DND-41 (cell line): ENCODE data around the gene HCN4.

Experiments
- ATAC-seq: fragments of 200-7000 bp; cut with Tn5 transposase; 3 replicates; pipeline ENCODE4 v1.9.1; 2021; ENCODE audit warnings: low read depth; ENCODE audit not compliant: insufficient read depth
- DNase-seq: peaks from one replicate; pipeline ENCODE4 v3.0.0-alpha.2; 2020
- H2AFZ ChIP-seq: 2 replicates; pipeline ENCODE4 v1.6.0; 2012; ENCODE audit warnings: low read depth, low read length
- H3K27ac ChIP-seq: 2 replicates; pipeline ENCODE4 v1.5.1; 2012; ENCODE audit warnings: low read length, inconsistent platforms
- H3K27me3 ChIP-seq: fragments of 200-600 bp; sonication (generic); 2 replicates; pipeline ENCODE4 v1.6.0; 2012; ENCODE audit warnings: low read length, mild to moderate bottlenecking, inconsistent platforms; ENCODE audit not compliant: insufficient read depth, poor library complexity
- H3K36me3 ChIP-seq: 2 replicates; pipeline ENCODE4 v1.5.1; 2012; ENCODE audit warnings: low read length, inconsistent platforms; ENCODE audit not compliant: insufficient read depth
- H3K4me1 ChIP-seq: 2 replicates; pipeline ENCODE4 v1.5.1; 2012; ENCODE audit warnings: mild to moderate bottlenecking, low read length; ENCODE audit not compliant: insufficient read depth
- H3K4me2 ChIP-seq: 2 replicates; pipeline ENCODE4 v1.6.0; 2012; ENCODE audit warnings: mild to moderate bottlenecking, moderate library complexity, low read length, inconsistent platforms; ENCODE audit not compliant: insufficient read depth
- H3K4me3 ChIP-seq, 2 experiments: fragments of 200-600 bp in 1 of 2; shearing (Covaris generic) in 1 of 2; 2 replicates each; pipeline ENCODE4 v1.5.1; 2012 to 2016; ENCODE audit warnings: inconsistent platforms in 2 of 2, low read length in 2 of 2, mild to moderate bottlenecking in 2 of 2, low read depth in 1 of 2, moderate library complexity in 1 of 2
- H3K79me2 ChIP-seq: 2 replicates; pipeline ENCODE4 v1.6.0; 2012; ENCODE audit warnings: low read length, inconsistent platforms; ENCODE audit not compliant: insufficient read depth
- H3K9ac ChIP-seq: 2 replicates; pipeline ENCODE4 v1.6.0; 2012; ENCODE audit warnings: low read depth, mild to moderate bottlenecking, inconsistent platforms, low read length, moderate library complexity
- H3K9me3 ChIP-seq: 2 replicates; pipeline ENCODE4 v1.5.1; 2012; ENCODE audit warnings: low read length, moderate library complexity, mild to moderate bottlenecking, inconsistent platforms; ENCODE audit not compliant: insufficient read depth, severe bottlenecking
- H4K20me1 ChIP-seq: 2 replicates; pipeline ENCODE4 v1.6.0; 2012; ENCODE audit warnings: low read length; ENCODE audit not compliant: insufficient read depth
- CTCF ChIP-seq: IDR thresholded peaks from 2 replicates; pipeline ENCODE4 v1.5.1; 2012; ENCODE audit warnings: borderline replicate concordance, low read length, moderate library complexity, mild to moderate bottlenecking; ENCODE audit not compliant: poor library complexity, severe bottlenecking; ENCODE audit errors: extremely low read depth
- EZH2 ChIP-seq: IDR thresholded peaks from 3 replicates; pipeline ENCODE4 v1.6.1; 2012; ENCODE audit warnings: borderline replicate concordance, low read depth, mild to moderate bottlenecking, moderate library complexity, low read length, inconsistent platforms; ENCODE audit not compliant: severe bottlenecking

Gene HCN4

GRCh38 chr15:73298522-73299245 lies 70.1 kb downstream of the HCN4 start:
- H4K20me1 ChIP-seq = no peaks in the 10 kb centered on the region
- H3K4me1 ChIP-seq = no peaks in the 10 kb centered on the region
- ATAC-seq (no peak), DNase-seq (no peak)
- no peak overlapping the region for H3K4me3 ChIP-seq
- H3K36me3 ChIP-seq = no peaks in the 10 kb centered on the region; the same call in 1 of the 2 replicates
- no peak overlapping the region for H3K4me2 ChIP-seq
- no peak overlapping the region for H2AFZ ChIP-seq
- H3K9ac ChIP-seq = no peak overlapping the region
- no peaks in the 10 kb centered on the region for H3K27me3 ChIP-seq
- no peak overlapping the region for H3K27ac ChIP-seq
- no peaks in the 10 kb centered on the region for H3K79me2 ChIP-seq
- no peaks in the 10 kb centered on the region for H3K9me3 ChIP-seq
- TF ChIP-seq CTCF (no peak), EZH2 (no peak)

- H3K27me3 ChIP-seq = no peaks in the 10 kb centered on the region
- H2AFZ ChIP-seq = no peak overlapping the region
- no peaks in the 10 kb centered on the region for H4K20me1 ChIP-seq
- TF ChIP-seq EZH2 = no peak
- TF ChIP-seq CTCF = no peak
- no peak overlapping the region for H3K9ac ChIP-seq
- H3K9me3 ChIP-seq = no peaks in the 10 kb centered on the region
- H3K27ac ChIP-seq = no peak overlapping the region
- DNase-seq (no peak), ATAC-seq (no peak)
- H3K36me3 ChIP-seq = no peaks in the 10 kb centered on the region
- no peaks in the 10 kb centered on the region for H3K79me2 ChIP-seq
- H3K4me3 ChIP-seq = no peak overlapping the region
- H3K4me2 ChIP-seq = no peak overlapping the region
- no peaks in the 10 kb centered on the region for H3K4me1 ChIP-seq
Measured at GRCh38 chr15:73296609-73297353, 72.0 kb downstream of the HCN4 start.

- Histone ChIP-seq H2AFZ (no peak overlapping the region), H3K27ac (no peak overlapping the region), H3K4me3 (no peak overlapping the region), H3K9ac (no peak overlapping the region), H3K79me2 (no peaks in the 10 kb centered on the region), H4K20me1 (no peaks in the 10 kb centered on the region), H3K9me3 (no peaks in the 10 kb centered on the region), H3K36me3 (no peaks in the 10 kb centered on the region), H3K4me2 (no peak overlapping the region), H3K4me1 (no peaks in the 10 kb centered on the region), H3K27me3 (no peaks in the 10 kb centered on the region)
- ATAC-seq (no peak), DNase-seq (no peak)
- TF ChIP-seq CTCF = no peak
- TF ChIP-seq EZH2 = no peak
Measured at GRCh38 chr15:73295630-73296286, 73.0 kb downstream of the HCN4 start.
